IPS DF 6.9 (cell line): ENCODE results near the gene ANKRD36.
"Not testable (repeated sequence)": the region's sequence is repeated elsewhere in the genome, so short reads cannot be mapped to it uniquely, and the experiment has no call there.

ENCODE experiments used
- DNase-seq: peaks from one replicate; pipeline ENCODE4 v3.0.0-alpha.2; 2013; ENCODE audit warnings: low read depth, low spot score
- H3K27ac ChIP-seq: one replicate; pipeline ENCODE4 v1.5.1; 2013; ENCODE audit warnings: low read length, control low read depth
- H3K27me3 ChIP-seq: 2 replicates; pipeline ENCODE4 v1.6.1; 2013; ENCODE audit warnings: mild to moderate bottlenecking, low read length; ENCODE audit not compliant: control insufficient read depth, insufficient read depth
- H3K36me3 ChIP-seq: 2 replicates; pipeline ENCODE4 v1.6.1; 2013; ENCODE audit warnings: low read length; ENCODE audit not compliant: control insufficient read depth, insufficient read depth
- H3K4me1 ChIP-seq: 2 replicates; pipeline ENCODE4 v1.6.1; 2013; ENCODE audit warnings: low read length; ENCODE audit not compliant: control insufficient read depth, insufficient read depth
- H3K4me3 ChIP-seq: 2 replicates; pipeline ENCODE4 v1.5.1; 2013; ENCODE audit warnings: mild to moderate bottlenecking, low read length
- H3K9me3 ChIP-seq: 2 replicates; pipeline ENCODE4 v1.6.1; 2013; ENCODE audit warnings: low read length, inconsistent platforms; ENCODE audit not compliant: control insufficient read depth, insufficient read depth
- WGBS: extraction: QIAGEN DNeasy Blood & Tissue Kit; methylation state at CpG from one replicate; pipeline ENCODE4 v1.1.7; 2013; ENCODE audit warnings: mixed read lengths, missing lambda C conversion rate; ENCODE audit not compliant: insufficient read length, insufficient coverage; 5-methylcytosine and 5-hydroxymethylcytosine counted together

ANKRD36 gene

DNA sequence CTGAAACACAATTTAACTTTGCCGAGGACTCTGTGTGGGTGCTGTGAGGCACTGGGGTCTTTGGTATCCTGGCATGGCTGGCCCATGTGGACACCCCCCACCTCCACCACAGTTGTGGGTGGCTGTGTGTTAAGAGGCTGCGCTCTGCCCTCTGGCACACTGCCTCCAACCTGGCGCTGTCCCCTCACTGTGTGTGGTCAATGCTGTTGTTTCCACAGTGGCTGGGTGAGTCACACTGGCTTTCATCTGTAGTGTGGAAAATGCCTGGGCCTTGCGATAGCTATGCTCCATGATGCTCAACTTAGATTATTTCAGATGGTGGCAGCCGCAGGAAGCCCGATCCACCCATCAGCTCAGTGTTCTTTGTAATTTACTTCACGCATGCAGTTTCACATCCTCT, 27.9 kb upstream of the ANKRD36 start:
- not testable (repeated sequence) for H3K9me3 ChIP-seq, H3K27me3 ChIP-seq, DNase-seq, H3K4me3 ChIP-seq, H3K4me1 ChIP-seq, H3K27ac ChIP-seq, H3K36me3 ChIP-seq
- WGBS, result no CpG with 5 or more reads among the region's 7 CpGs

GRCh38 chr2:97088706-97089105, 24.2 kb upstream of the ANKRD36 start:
- not testable (repeated sequence) for H3K36me3 ChIP-seq, H3K4me1 ChIP-seq, H3K27me3 ChIP-seq, H3K27ac ChIP-seq, H3K4me3 ChIP-seq, H3K9me3 ChIP-seq, DNase-seq
- whole genome bisulfite sequencing, result no CpG with 5 or more reads among the region's 1 CpG

DNA sequence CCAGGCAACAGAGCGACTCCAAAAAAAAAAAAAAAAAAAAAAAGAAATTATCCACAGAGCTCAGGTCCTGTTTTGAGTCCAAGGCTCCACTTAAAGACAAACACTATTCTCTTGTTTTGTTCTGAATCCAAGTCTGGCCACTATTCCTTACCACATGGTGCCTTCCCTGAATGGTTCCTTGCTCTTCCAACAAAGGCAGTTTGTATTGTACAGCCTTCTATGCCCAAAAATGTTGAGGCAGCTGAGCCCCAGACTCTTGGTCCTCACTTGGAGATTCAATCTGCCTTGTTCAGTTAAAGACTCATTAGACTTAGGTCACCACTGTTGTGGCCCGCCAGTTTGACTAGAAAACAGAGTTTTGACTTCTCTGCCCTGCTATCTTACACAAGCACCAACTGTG, 20.0 kb upstream of the ANKRD36 start:
- not testable (repeated sequence) for H3K27me3 ChIP-seq, H3K27ac ChIP-seq, DNase-seq, H3K4me1 ChIP-seq, H3K36me3 ChIP-seq, H3K9me3 ChIP-seq, H3K4me3 ChIP-seq
- WGBS, result no CpG with 5 or more reads among the region's 2 CpGs

- H3K4me3 ChIP-seq, result peak overlapping the region; percentile 39; the same call in 1 of the 2 replicates
- H3K36me3 ChIP-seq, H3K27ac ChIP-seq, H3K9me3 ChIP-seq, H3K4me1 ChIP-seq, DNase-seq, H3K27me3 ChIP-seq: not testable (repeated sequence)
- no CpG with 5 or more reads among the region's 33 CpGs for WGBS
Measured at GRCh38 chr2:97093983-97094771, 18.8 kb upstream of the ANKRD36 start.

DNA sequence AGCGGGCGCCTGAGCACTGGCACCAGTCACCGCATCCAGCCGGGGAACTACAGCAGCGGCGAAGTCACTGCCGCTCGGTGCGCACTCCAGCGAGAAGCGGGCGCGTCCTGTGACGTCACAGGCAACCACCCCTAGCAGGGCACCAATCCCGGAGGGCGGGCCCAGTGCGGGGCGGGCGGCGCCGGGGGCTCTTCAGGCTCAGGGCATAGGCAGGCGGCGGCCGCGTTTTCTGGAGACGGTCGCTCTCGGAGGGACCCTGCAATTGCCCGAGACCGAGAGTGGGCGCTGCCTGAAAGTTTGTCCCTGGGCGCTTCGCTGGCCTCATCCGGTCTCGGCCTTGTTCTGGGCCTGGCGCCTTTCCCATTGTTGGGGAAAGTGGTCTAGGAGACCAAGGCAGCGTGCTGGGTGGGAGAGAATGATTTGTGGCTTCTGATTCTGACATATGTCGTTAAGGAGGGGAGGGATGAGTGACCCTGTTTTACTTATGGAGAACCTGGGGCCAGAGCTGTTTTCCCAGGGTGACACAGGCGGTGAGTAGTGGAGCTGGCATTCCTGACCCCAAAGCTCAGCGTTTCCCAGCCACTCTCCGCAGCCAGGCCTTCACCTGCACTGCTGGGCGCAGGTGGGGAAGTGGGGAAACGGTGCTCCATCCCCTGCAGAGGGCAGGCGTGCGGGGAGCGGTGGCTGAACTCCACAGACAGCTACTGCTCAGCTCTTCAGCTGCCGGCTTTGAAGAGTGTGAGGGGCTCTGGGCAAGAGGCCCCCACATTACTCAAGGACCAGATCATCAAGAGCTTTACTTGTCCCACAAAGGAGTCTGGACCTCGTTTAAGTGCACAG, 18.0 kb upstream of the ANKRD36 start, which contains the start of gene FAHD2B:
TSS of gene FAHD2B (minus strand) at position 111 of the 840 bp plus-strand sequence. CDS start 3,176 bp downstream, outside the sequence.
- H3K27ac ChIP-seq, H3K27me3 ChIP-seq, H3K9me3 ChIP-seq, H3K36me3 ChIP-seq, DNase-seq, H3K4me1 ChIP-seq: not testable (repeated sequence)
- H3K4me3 ChIP-seq, result peak within 1 kb of the TSS; percentile 39; the same call in 1 of the 2 replicates
- WGBS, result no CpG with 5 or more reads among the region's 48 CpGs

DNA sequence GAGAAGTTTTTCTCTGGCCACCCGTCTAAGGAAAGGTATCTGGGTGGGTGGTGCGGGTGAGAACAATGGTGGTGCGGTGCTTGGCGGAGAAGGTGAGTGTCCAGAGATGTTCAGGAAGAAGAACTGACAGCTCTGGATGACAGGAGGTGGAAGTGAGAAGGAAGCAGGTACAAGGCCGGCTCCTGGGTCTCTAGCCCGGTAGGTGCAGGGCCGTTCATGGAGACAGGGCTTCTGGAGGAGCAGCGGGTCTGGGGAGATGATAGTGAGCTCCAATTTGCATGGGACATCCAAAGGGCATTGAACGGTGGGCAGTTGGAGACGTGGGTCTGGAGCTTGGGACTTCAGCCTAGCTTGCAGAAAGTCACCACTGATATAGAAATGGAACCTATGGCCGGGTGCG, 17.3 kb upstream of the ANKRD36 start:
- no peaks in the 10 kb centered on the region for H3K9me3 ChIP-seq
- WGBS, result no CpG with 5 or more reads among the region's 12 CpGs
- no peak for DNase-seq
- no peak overlapping the region for H3K27ac ChIP-seq
- no peak overlapping the region for H3K4me3 ChIP-seq
- H3K4me1 ChIP-seq, result no peaks in the 10 kb centered on the region
- H3K36me3 ChIP-seq, result no peaks in the 10 kb centered on the region
- H3K27me3 ChIP-seq, result no peaks in the 10 kb centered on the region

DNA sequence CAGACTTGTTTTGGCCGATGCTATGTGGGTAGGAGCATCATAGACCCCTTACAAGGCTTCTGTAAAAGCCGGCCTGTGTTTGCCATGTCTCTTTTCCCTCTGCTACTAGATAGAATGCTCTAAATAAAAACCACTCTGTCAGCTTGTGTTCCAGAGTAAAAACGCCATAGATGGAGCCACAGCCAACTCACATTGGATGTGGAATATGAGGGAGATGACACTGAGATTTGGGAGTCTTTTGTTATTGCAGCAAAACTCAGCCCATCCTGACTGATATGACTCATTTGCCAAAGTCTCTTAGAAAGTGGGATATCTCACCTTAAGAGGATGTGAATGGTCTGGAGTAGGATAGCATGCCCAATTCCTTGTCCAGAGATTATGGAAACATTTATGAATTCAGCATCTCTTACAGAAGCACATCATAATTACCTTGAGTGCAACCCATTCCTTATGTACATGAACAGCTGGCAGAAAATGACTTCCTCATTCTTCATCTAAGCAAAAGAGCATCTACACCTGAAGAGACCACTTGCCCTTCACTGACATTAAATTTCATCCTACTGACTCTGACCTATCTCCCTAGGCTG, 14.1 kb upstream of the ANKRD36 start:
- H3K27me3 ChIP-seq, H3K9me3 ChIP-seq, H3K27ac ChIP-seq, H3K36me3 ChIP-seq, DNase-seq, H3K4me3 ChIP-seq, H3K4me1 ChIP-seq: not testable (repeated sequence)
- no CpG with 5 or more reads among the region's 3 CpGs for WGBS

DNA sequence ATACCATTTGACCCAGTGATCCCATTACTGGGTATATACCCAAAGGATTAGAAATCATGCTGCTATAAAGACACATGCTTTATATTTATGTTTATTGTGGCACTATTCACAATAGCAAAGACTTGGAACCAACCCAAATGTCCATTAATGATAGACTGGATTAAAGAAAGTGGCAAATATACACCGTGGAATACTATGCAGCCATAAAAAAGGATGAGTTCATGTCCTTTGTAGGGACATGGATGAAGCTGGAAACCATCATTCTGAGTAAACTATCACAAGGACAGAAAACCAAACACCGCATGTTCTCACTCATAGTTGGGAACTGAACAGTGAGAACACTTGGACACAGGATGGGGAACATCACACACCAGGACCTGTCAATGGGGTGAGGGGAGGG, 6.1 kb upstream of the ANKRD36 start:
- not testable (repeated sequence) for H3K9me3 ChIP-seq, H3K27ac ChIP-seq, H3K27me3 ChIP-seq, H3K36me3 ChIP-seq, H3K4me3 ChIP-seq, H3K4me1 ChIP-seq, DNase-seq
- WGBS, result no CpG with 5 or more reads among the region's 2 CpGs

DNA sequence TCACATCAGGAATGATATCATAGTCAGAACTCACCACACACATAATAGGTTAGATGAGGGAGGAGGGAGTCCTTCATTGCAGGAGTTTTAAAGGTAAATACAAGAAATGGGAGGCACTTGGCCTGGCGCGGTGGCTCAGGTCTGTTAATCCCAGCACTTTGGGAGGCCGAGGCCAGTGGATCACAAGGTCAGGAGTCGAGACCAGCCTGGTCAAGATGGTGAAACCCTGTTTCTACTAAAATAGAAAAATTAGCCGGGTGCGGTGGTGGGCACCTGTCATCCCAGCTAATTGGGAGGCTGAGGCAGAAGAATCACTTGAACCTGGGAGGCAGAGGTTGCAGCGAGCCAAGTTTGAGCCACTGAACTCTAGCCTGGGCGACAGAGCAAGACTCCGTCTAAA, 1.7 kb upstream of the ANKRD36 start:
- not testable (repeated sequence) for DNase-seq, H3K9me3 ChIP-seq, H3K36me3 ChIP-seq, H3K4me3 ChIP-seq, H3K27me3 ChIP-seq, H3K27ac ChIP-seq, H3K4me1 ChIP-seq
- WGBS, result no CpG with 5 or more reads among the region's 9 CpGs

DNA sequence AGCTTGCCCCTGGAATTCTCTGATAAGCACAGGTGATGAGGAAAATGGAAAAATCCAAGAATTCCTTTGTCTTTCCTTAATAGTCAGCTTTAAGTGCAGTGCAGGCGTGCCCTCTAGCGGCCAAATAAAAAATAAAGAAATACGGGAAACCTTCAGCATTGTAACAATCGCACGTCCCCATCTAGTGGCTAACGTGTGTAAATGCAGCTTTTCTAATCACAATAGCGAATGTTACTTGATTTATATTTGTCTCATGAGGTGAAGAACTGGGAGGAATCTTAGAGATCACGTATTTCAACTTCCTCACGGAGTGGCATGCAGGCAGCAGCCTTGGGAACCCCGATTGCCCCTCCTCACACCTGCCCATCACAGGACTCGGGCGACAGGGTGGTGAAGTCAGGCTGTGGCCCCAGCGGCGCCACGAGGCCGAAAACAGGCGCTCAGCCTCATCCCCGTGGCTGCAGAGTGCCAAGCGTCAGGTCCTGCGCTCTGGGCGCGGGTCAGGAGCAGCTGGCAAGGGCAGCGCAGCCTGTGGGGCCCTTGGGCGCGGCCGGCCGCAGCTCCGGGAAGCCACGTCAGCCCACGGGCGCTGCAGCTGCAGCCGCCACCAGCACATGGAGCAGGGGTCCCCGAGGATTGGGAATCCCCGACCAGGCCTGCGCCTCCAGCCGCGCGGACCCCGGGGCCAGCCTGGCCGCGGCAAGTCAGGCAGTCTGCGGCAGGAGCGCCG, 468 bp upstream of the ANKRD36 start:
- H3K4me3 ChIP-seq, result peak overlapping the region; percentile 81; the same call in 1 of the 2 replicates
- not testable (repeated sequence) for H3K27ac ChIP-seq, DNase-seq, H3K4me1 ChIP-seq, H3K27me3 ChIP-seq, H3K9me3 ChIP-seq, H3K36me3 ChIP-seq
- no CpG with 5 or more reads among the region's 44 CpGs for WGBS
